ENCODE results near the gene KCNMB3.
"Not testable (repeated sequence)": the region's sequence is repeated elsewhere in the genome, so short reads cannot be mapped to it uniquely, and the experiment has no call there.

Gene KCNMB3

DNA sequence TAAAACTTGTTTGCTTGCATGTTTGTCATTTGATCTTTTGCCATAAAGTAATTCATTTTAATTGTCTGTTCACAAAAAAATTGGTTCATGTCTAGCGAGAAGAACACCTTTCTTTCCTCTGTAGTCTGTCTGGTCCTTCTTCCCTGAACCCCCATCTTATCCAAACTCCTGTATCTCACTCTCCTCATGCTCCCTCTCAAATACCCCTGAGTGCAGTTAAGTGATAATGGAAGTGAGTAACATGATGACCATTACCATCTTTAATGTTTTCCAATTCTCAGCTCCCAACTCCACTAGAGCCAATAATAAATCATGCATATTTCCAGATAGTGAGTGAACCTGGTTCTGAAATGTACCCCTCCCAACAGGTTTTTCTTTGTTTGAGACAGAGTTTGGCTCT lies 14.2 kb upstream of the KCNMB3 start:
- no peak for DNase-seq (ENCODE audit: low read depth in 1 of 2, low spot score in 1 of 2)

DNA sequence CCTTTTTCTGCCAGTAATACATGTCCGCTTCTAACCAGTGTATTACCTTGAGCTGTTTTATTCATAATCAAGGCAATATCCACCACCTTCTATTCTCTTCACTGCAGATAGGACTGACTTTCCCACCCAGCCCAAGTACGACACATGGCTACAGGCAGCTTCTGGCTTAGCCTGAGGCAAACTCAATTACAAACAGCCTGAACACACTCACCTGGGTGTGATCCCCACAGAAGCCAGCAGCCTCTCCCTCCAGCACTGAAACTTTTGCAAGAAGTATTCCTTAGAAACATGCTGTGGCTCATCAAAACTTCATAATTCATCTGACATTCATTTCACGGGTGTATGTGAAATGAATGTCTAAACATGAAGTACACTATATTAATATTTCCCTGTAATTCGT lies 13.5 kb upstream of the KCNMB3 start:
- DNase-seq (ENCODE audit: low read depth in 1 of 2, low spot score in 1 of 2): no peak

DNA sequence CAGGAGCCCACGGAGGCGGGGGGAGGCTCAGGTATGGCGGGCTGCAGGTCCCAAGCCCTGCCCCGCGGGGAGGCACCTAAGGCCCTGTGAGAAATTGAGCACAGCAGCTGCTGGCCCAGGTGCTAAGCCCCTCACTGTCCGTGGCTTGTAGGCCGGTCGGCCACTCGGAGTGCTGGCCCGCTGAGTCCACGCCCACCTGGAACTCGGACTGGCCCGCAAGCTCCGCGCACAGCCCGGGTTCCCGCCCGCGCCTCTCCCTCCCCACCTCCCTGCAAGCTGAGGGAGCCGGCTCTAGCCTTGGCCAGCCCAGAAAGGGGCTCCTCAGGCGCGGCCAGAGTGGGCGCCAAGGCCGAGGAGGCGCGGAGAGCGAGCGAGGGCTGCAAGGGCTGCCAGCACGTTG lies 12.2 kb upstream of the KCNMB3 start:
- no peak for DNase-seq (ENCODE audit: low read depth in 1 of 2, low spot score in 1 of 2)

DNA sequence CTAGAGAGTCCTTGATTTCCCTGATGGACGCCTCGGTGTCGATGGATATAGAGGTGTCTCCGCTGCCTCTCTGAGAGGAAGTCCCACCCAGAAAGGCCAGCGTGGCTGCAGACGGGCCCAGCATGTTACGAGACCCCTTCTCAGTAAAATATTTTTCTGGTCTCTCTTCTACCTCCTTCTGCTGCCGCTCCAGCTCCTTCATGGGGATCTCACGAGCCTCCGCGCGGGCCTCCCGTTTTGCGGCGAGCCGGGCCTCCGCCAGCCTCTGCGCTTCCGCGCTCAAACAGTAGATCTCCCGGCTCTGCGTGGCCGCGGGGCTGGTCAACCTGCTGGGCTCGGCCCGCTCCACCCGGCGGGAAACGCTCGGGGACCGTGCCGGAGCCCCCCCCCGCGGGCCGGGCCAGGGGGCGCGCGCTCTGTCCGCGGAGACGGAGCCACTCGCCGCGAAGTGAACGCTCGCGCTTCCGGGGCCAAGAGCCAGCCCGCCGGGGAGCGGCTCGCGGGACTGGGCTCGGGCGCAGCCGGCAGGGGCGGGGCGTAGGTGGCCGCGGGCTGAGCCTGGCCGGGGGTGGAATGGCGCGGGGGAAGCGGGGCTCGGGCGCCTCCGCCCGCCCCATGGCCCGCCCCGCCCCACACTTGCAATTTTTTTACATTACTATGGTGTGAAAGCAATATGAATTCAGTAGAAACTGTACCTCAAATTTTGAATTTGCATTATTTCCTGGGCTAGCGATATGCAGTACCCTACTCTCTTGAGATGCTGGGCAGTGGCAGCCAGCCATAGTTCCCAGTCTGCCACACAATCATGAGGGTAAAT lies 10.2 kb upstream of the KCNMB3 start:
- peak; percentile 13 to 16 for DNase-seq (ENCODE audit: low read depth in 1 of 2, low spot score in 1 of 2)

DNA sequence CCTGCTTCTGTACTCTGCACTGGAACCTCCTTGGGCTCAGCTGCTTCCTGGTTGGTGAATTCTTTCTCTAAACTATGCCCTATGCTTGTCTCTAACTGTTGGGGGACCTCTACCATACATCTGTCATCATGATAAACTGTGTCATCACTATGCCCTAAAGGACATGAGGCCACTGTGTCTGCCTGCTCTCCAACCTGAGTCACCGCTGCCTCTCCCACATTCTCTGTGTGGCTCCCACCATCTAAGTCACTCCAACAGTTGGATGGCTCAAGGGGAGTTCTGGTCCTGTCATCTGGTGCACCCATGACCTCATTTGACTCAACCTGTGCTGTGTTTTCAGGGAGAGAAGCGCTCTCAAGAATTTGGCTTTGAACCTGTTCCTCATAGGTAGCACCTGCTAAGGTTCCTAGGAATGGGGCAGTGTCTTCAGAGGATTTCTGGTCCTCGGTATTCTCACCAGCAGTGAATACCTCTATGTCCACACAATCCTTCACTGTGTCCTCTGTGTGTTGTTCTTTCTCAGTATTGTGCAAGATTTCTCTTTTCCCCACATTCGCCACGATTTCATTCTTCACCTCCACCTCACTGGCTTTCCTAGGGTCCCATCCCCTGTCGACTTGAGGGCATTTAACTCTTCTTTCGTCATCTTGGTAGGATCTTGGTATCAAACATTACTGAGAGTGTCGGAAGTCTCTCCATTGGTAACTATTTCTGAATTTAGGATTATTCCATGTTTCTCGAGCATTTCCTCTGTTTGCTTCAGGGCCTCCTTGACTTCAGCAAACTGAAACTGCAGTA lies 9.2 kb upstream of the KCNMB3 start:
- not testable (repeated sequence) for DNase-seq (ENCODE audit: low read depth in 1 of 2, low spot score in 1 of 2)

DNA sequence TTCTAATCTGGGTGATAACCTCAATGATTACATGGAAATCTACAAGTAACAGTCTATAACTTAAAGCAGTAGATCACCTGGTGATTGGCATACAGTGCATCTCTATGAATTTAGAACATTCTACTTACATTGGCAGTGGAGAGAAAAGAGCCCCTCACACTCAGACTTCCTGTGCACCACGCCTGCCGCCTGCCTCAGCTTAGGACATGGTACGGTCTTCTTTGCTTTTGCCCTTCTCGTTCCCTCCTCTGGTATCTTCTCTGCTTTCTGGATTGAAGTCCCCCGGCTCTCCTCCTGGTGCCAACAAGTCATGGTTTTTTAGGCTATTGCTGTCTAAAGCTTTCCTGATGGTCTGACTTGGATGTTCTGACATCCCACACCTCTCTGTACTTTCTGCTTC lies 7.9 kb upstream of the KCNMB3 start:
- DNase-seq (ENCODE audit: low read depth in 1 of 2, low spot score in 1 of 2): no peak

DNA sequence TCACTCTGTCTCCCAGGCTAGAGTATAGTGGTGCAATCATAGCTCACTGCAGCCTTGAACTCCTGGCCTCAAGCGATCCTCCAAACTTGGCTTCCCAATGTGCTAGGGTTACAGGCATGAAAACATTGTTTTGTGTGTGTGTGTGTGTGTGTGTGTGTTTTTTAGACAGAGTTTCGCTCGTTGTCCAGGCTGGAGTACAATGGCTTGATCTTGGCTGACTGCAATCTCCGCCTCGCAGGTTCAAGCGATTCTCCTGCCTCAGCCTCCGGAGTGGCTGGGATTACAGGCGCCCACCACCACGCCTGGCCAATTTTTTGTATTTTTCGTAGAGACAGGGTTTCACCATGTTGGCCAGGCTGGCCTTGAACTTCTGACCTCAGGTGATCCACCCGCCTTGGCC lies 6.8 kb upstream of the KCNMB3 start:
- not testable (repeated sequence) for DNase-seq (ENCODE audit: low read depth in 1 of 2, low spot score in 1 of 2)

DNA sequence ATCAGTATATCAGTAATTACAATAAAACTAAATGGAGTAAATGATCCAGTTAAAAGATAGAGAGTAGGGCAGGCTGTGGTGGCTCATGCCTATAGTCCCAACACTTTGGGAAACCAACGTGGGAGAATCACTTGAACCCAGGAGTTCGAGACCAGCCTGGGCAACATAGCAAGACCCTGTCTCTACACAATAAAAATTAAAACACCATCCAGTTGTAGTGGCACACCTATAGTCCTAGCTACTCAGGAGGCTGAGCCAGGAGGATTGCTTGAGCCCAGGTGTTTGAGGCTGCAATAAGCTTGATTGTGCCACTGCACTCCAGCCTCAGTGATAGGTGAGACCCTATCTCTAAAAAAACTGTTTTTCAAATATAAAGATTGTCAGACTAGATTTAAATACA lies 5.9 kb upstream of the KCNMB3 start:
- no peak for DNase-seq (ENCODE audit: low read depth in 1 of 2, low spot score in 1 of 2)

DNA sequence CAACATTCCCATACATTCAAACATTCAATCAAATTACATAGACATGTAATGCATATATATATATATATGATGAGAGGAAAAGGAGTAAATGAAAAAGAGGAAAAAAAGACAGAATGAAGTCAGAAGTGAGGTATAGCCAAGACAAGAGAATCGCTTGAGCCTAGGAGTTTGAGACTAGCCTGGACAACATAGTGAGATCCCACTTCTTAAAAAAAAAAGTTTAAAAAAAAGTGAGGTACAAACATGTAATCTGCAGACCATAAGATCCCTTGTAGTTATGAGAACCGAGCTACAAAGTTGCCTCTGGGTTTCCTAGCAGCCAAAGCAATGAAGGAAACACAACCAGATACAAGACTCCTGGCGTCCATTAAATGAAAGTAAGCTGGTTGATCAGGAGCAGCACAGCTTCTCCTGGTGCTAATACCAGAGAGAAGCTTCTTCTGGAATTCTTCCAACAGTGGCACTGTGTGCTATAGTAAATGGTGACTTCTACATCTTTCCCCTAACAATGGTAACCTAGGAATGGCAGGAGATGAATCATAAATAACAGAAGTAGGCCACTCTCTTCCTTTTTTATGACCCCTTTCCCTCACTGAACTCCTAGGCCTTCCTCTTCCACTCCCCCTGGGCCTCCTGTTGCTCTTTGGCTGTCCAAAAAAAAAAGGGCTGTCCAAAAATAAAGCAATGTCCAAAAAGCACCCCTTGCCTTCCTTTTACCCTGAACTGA lies 3.5 kb downstream of the KCNMB3 start:
- DNase-seq (ENCODE audit: low read depth in 1 of 2, low spot score in 1 of 2): no peak

DNA sequence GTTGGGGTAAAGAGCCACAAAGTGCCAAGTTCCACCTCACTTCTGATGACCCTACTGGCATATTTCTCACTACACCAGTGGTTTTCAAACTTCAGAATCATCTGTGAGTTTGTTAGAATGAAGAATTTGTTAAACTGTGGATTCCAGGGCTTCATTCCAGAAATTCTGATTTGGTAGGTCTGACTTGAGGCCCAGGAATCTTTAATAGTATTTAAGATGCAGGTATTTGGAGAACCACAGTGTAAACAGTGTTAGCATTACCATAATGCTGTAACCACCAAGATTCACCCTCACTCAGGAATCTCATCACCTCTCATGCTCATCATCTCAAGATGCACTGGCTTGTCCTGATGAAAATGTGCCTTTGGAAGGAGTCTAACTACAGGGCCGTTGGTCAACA lies 6.0 kb downstream of the KCNMB3 start:
- DNase-seq (ENCODE audit: low read depth in 1 of 2, low spot score in 1 of 2): no peak

DNA sequence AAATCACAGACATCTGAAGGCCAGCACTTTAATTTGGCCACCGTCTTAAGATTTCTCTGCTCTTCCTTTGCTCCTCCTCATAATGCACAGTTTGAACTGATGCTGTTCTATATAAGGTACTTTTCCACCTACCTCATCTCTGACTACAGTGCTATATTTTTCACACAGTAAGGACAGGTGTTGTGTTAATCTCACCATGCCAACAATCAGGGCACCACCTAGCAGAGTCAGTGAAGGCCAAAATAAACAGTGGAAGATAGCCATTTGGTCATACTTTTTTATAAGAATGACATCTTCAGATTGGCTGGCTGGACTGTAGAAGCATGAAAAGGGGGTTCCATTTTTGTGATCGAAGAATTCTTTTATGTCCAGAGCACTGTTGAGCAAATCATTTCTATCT lies 8.1 kb downstream of the KCNMB3 start:
- DNase-seq (ENCODE audit: low read depth in 1 of 2, low spot score in 1 of 2): not testable (repeated sequence)

DNA sequence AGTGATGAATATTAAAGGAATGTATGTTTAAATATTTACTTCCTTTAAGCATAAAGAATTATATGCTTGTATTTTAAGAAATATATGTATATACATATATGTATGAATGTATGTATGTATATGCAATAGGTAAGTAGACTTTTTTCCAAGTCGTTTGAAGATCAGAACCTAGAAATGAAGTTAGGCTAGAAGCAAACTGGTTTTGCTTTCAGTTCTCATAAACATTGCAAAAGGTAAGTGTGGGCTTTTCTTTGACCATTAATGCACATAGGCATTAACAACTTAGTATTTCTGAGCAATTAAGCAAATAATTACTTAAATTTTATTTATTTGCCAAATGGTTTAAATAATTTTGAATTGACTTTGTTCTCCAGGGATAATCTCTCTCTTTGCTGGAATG lies 10.6 kb downstream of the KCNMB3 start:
- DNase-seq (ENCODE audit: low read depth in 1 of 2, low spot score in 1 of 2): not testable (repeated sequence)

DNA sequence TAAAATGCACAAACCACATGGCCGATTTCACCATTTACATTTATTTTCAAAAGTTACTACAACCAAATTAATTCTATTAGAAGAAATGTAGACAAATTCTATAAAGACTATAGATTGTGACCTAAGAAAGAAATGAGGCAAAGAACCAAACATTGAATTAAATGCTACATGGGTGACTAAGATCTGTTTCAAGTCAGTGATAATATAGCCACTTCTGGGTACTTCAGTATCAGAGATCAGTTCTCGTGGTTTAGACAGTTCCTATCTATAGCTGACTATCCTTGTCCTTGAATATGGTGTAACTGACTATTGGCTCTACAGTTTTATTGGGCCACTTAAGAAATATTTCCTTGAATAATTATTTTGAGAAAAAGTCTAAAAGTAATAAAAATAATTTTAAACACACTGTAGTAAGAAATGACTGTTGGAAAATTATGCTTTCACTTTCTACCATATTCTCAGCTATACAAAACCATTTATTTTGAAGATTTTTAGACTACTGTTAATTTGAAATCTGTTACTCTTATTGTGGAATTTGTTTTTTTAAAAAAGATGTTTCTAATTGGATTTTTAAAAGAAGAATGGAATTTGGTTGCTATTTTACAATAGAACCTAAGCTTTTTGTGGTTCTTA lies 14.1 kb downstream of the KCNMB3 start:
- no peak for DNase-seq (ENCODE audit: low read depth in 1 of 2, low spot score in 1 of 2)

DNA sequence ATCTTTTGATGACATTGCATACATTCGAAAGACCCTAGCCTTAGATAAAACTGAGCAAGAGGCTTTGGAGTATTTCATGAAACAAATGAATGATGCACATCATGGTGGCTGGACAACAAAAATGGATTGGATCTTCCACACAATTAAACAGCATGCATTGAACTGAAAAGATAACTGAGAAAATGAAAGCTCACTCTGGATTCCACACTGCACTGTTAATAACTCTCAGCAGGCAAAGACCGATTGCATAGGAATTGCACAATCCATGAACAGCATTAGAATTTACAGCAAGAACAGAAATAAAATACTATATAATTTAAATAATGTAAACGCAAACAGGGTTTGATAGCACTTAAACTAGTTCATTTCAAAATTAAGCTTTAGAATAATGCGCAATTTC lies 16.7 kb downstream of the KCNMB3 start:
- no peak for DNase-seq (ENCODE audit: low read depth in 1 of 2, low spot score in 1 of 2)

DNA sequence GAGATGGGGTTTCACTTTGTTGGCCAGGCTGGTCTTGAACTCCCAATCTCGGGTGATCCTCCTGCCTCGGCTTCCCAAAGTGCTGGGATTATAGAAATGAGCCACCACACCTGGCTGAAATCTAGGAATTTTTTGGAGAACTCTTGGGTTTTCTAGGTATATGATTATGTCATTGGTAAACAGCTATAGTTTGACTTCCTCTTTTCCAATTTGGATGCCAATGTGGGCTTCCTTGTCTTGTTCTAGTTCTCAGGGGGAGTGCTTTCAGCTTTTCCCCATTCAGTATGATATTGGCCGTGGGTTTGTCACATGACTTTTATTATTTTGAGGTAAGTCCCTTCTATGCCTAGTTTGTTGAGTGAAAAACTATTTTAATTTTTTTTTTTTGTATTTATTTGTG lies 17.9 kb downstream of the KCNMB3 start:
- no peak for DNase-seq (ENCODE audit: low read depth in 1 of 2, low spot score in 1 of 2)

DNA sequence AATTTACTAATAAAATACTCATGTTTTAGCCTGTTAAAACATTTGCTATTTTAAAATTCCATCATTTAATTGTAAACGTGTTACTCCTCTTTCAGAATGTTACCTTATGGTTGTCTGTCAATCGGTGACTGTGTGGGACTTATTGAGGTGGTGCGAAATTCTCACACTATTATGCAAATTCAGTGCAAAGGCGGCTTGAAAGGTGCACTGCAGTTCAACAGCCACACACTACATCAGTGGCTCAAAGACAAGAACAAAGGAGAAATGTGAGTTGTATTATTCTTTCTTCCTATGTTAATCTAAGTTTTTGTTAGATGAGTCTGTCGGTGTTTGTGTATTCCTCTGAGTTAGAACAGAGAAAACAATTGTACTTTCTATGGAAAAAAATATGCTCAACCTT lies 21.7 kb downstream of the KCNMB3 start:
- no peak for DNase-seq (ENCODE audit: low read depth in 1 of 2, low spot score in 1 of 2)

DNA sequence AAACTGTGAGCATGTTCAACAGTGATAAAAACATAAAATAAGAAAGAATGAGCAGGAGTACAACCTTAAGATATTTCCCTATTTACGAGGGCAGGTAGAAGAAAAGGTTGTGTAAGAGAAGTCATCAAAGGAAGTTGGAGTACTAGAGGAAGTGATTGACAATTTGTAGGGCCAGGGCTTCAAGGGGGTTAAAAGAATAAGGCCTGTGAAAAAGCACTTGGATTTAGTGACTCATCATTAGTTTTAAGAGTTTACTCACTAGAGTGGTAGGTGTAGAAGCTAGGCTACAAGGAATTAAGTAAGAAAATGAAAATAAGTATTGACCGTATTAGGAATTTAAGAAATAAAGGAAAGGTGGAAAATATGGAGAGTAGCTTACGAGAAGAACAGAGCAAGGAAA lies 23.6 kb downstream of the KCNMB3 start:
- no peak for DNase-seq (ENCODE audit: low read depth in 1 of 2, low spot score in 1 of 2)

DNA sequence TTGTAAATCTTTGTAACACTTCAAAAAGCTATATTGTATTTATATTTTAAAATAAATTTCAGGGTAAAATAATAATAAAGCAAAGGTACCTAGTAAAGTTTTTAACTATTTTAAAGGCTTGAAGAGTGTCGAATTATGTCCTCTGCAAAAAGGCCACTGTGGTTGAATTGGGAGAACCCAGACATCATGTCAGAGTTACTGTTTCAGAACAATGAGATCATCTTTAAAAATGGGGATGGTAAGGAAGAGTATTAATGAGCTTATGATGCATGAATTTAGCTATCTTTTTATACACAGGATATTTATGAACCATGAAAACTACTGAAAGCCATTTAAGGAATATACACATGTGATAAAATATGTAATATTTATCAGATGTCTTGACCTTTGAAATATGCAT lies 26.3 kb downstream of the KCNMB3 start:
- DNase-seq (ENCODE audit: low read depth in 1 of 2, low spot score in 1 of 2): no peak

DNA sequence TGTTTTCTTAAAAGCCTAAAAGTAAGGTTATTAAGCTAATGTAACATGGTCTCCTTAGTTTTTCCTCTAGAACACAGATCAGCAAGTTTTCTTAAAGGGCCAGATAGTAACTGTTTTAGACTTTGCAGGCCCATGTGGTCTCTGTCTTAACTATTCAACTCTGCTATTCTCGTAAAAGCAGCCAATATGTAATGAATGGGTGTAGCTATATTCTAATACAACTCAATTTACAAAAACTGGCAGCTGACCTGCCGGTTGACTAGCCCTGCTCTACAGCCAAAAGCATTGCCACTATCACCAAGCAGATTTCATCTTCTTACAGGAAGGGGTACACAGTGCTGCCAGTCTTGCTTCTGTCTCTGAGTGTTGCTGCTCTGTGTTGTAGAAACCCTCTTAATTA lies 27.4 kb downstream of the KCNMB3 start:
- DNase-seq (ENCODE audit: low read depth in 1 of 2, low spot score in 1 of 2): no peak

DNA sequence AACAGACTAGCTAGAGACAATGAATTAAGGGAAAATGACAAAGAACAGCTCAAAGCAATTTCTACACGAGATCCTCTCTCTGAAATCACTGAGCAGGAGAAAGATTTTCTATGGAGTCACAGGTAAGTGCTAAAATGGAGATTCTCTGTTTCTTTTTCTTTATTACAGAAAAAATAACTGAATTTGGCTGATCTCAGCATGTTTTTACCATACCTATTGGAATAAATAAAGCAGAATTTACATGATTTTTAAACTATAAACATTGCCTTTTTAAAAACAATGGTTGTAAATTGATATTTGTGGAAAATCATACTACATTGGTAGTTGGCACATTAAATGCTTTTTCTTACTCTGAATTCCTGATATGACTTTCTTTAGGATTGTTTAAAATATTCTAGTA lies 32.7 kb downstream of the KCNMB3 start:
- DNase-seq (ENCODE audit: low read depth in 1 of 2, low spot score in 1 of 2): not testable (repeated sequence)

DNA sequence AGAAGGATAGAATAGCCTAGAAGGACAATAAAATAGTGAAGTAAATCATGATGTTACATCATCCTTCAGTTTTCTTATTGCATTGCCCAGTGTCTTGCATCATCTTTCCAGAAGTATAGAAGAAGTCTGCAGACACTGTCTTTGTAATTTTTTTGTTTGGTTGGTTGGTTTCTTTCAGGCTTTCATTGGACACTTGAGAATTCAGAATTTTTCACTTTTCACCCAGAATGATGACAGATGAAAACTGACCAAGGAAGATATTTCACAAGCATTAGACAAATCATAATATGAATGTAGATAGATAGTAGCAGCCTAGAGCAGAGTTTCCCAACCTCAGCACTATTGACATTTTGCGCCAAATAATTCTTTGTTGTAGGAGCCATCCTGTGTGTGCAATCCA lies 35.4 kb downstream of the KCNMB3 start:
- DNase-seq (ENCODE audit: low read depth in 1 of 2, low spot score in 1 of 2): not testable (repeated sequence)
